Measurements from ENCODE around the gene NAALADL2.

Gene NAALADL2

DNA sequence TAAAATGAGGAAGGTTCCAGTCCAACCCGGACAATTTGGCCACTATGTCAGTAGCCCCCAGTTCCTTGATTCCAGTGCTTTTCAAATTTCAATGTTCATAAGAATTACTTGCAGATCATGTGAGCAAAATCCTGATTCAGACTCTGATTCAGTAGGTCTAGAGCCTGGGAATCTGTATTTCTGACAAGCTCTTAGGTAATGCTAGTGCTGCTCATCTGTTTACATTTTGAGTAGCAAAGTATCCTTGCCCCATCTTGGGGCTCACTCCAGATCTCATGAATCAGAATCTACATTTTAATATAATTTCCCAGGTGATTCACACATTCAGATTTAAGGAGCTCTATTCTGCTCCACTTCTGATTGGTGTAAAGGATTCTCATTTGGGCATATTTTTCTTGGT, 142.0 kb downstream of the NAALADL2 start:
- DNase-seq, result no peak

- no peak for DNase-seq
Measured at GRCh38 chr3:175002732-175003143, 143.6 kb downstream of the NAALADL2 start.

GRCh38 chr3:175003590-175003989, 144.5 kb downstream of the NAALADL2 start:
- DNase-seq, result no peak

DNA sequence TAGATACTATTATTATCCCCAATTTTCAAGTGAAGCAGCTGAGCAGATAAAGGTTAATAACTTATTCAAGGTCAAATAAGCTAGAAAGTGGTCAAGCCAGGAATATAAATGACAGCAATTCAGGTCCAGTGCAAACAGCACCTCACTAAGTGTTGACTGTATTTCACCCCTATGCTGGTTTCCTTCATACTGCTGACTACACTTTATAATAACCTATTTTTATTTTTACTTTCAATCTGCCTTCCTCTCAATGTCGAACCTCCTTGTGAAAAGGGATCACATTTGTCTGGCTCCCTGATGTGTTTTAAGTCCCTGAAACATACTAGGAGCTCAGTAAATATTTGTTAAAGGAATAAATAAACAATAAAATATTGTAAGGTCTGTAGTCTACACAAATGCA, 146.1 kb downstream of the NAALADL2 start:
- DNase-seq, result peak; percentile 42

GRCh38 chr3:175005881-175006280, 146.7 kb downstream of the NAALADL2 start:
- DNase-seq, result peak; percentile 32

GRCh38 chr3:175007306-175007705, 148.2 kb downstream of the NAALADL2 start:
- no peak for DNase-seq

DNA sequence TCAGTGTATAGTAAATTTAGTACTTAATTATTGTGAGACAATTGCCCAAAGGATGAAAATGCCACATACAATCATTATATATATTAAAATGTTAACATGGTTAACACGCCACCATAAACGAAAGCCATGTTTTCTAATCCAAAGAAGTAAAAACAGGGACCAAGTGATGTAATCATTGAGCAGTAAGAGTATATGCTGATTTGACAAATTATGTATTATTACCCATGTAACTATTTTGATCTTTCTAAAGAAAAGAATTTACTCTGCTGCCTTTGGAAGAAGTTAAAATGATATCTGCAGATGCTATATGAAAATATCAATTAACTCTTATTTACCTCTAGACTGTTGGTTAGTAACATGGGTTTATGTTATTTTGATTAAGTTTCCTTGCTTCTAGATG, 150.2 kb downstream of the NAALADL2 start:
- DNase-seq, result no peak

DNA sequence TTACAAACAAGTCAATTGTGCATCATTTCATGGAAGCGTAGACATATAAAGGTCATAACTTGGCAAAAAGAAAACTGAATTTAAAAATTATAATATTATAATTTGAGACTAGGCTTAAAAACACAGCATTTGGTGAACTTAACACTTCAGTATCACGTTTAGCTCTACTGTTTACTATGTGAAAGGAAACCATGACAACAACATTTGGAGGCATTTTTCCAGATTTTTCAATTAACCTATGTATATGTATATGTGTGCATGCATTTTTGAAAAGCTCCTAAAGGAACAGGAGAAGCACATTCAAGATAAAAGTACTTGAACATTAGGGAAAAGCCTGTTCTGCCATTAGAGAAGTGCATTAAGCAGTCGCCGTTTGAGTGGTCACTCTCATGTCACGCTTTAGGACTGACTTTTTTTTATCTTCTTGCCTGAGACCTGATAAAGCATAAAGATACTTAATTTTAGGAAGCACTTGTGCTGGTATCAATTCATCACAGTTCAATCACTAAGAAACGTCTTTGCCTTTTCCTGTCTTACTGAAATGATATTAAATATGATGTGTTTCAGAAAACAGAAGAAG, 156.0 kb downstream of the NAALADL2 start:
- DNase-seq, result no peak

GRCh38 chr3:175018946-175019727, 160.0 kb downstream of the NAALADL2 start:
- DNase-seq, result no peak

- DNase-seq, result no peak
Measured at GRCh38 chr3:175020101-175020500, 161.0 kb downstream of the NAALADL2 start.

DNA sequence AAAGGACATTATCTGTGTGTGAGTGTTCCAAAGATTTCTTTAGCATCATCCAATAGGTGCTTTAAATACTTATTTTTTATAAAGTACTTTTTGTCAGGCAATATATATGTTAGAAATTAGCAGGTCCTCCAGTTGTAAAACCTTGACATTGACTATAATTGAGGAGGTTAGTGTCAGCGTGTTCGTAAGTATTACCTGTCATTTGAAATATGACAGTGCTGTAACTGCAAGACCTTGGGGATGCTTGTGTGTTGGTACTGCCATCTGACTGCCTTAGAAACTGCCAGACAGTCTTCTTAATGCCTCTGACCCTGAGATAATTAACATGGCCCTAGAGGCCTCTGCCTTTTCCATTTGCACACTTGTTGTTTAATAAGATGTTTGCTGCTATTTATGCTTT, 170.7 kb downstream of the NAALADL2 start:
- no peak for DNase-seq

GRCh38 chr3:175039875-175040274, 180.7 kb downstream of the NAALADL2 start:
- DNase-seq, result no peak

DNA sequence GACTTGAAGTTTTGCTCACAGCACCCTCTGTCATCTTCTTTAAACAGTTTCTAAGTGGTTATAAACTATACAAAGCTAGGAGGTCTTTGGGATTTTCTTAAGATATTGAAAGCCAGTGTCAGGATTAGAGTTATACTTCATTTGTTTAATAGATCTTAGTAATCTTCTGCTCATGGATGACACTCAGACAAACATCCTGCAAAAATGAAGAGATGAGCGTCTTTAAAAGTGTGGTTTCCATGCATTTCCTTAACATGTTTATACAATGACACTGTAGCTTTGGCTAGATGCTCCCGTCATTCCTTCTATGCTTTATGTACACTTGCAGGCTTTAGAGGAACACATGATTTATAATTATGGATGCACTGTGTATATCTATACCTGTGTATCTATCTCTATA, 182.2 kb downstream of the NAALADL2 start:
- DNase-seq, result no peak

- no peak for DNase-seq
Measured at GRCh38 chr3:175046601-175047000, 187.5 kb downstream of the NAALADL2 start.

- no peak for DNase-seq
Measured at GRCh38 chr3:175047786-175048185, 188.7 kb downstream of the NAALADL2 start.

- DNase-seq, result no peak
Measured at GRCh38 chr3:175057401-175057800, 198.3 kb downstream of the NAALADL2 start.

- DNase-seq, result no peak
Measured at GRCh38 chr3:175059788-175060187, 200.7 kb downstream of the NAALADL2 start.

DNA sequence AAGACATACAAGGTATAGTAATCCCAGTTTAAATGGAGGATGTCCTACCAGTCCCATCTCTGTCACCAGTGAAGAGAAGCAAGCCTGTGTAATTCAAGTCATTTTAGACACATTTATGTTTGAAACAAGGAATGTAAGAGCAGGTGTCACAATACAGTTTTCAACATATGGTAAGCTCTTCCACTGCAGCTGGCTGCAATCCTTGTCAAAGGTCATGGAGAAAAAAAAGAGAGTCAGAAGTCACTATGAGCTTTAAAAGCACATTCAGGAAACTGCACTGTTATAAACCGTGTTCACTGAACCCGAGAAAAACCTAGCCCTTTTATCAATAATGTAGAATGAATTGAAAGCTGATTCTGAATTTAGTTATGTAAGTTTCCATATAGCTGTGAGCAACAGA, 206.4 kb downstream of the NAALADL2 start:
- no peak for DNase-seq

- DNase-seq, result no peak
Measured at GRCh38 chr3:175066617-175067415, 207.7 kb downstream of the NAALADL2 start.

DNA sequence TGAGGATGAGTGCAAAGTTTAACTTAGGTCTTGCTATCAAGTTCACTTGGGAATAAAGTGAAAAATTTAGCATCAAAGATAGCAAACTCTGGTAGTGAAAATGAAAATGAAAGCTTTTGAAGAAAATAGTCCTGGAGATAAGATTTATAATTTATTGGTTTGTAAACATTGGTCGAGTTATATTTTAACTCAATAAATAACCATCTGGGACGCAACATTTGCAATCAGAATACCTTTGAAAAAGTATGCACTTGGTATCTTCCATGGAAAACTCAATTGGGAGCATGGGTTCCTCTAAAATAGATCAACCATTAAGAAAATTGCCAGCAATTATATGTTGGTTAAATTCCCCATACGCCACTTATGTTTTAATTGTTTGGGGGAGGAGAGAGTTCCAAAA, 209.5 kb downstream of the NAALADL2 start:
- DNase-seq, result no peak

DNA sequence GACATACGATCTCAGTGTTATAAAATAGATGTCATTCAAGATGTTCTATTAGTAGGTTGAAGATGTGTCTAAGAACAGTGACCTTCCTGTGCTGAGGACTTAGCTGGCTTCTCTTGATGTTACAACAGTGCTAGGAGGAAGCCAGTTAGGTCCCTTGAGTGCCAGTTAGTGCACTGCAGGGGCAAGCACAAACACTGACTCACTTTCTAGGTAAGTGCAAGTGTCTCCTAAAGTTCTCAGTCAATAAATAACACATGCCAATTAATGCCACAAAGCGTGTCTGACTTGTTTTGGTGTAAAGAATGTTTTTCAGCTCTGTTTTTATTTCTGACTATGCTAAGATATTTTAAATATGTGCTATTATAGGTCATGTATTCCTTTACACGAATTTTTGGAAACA, 211.8 kb downstream of the NAALADL2 start:
- DNase-seq, result no peak

GRCh38 chr3:175073219-175073905, 214.2 kb downstream of the NAALADL2 start:
- DNase-seq, result no peak

- no peak for DNase-seq
Measured at GRCh38 chr3:175075269-175075668, 216.1 kb downstream of the NAALADL2 start.
